Thyroid gland (tissue), 4 donors: ENCODE results near the gene CCDC82. TPM values are rescaled to one million over a fixed set of nuclear protein-coding genes. Genes with fewer than 3 reads are reported as not detected.

Experiments
- DNase-seq, 2 donors: peaks; one replicate each; pipeline ENCODE4 v3.0.0-alpha.2; 2019
- H3K27ac ChIP-seq, 3 donors: fragments of 200-600 bp; sonication (generic); 1 replicate in 2 of 3; 2 replicates in 1 of 3; pipeline ENCODE4 v1.5.1; 2016 to 2019; ENCODE audit warnings: mild to moderate bottlenecking in 1 of 3, moderate library complexity in 1 of 3
- H3K27me3 ChIP-seq: fragments of 200-600 bp; sonication (generic); one replicate; pipeline ENCODE4 v1.5.1; 2019
- H3K36me3 ChIP-seq, 2 donors: fragments of 200-600 bp; sonication (generic); one replicate each; pipeline ENCODE4 v1.5.1; 2016 to 2019
- H3K4me1 ChIP-seq, 2 donors: fragments of 200-600 bp; sonication (generic); one replicate each; pipeline ENCODE4 v1.5.1; 2017 to 2019
- H3K4me3 ChIP-seq, 3 donors: fragments of 200-600 bp; sonication (generic); replicated peaks in 1 of 3; 1 replicate in 2 of 3; 2 replicates in 1 of 3; pipeline ENCODE4 v1.5.1; 2016; ENCODE audit warnings: mild to moderate bottlenecking in 1 of 3
- H3K9me3 ChIP-seq: fragments of 200-600 bp; sonication (generic); one replicate; pipeline ENCODE4 v1.5.1; 2017
- POLR2A ChIP-seq, 2 donors: fragments of 450-650 bp; IDR thresholded peaks; one replicate each; pipeline ENCODE4 v1.6.1; 2017; ENCODE audit warnings: antibody characterized with exemption in 2 of 2, mild to moderate bottlenecking in 2 of 2, moderate library complexity in 1 of 2
- WGBS, 2 donors: methylation state at CpG; one replicate each; pipeline ENCODE4 v1.1.5; 2017; 5-methylcytosine and 5-hydroxymethylcytosine counted together
- intact Hi-C: fragments of 100-400 bp; cut with DNase I; formaldehyde crosslinking; loops from one replicate; pipeline ENCODE4 v1.15.1; 2023
- total RNA-seq, 4 donors: library from RNA; depleted of rRNA; stranded (reverse); fragments of >200 nt; gene quantifications; one replicate each; pipeline ENCODE4 v1.2.3, GENCODE V29; 2016
- TF ChIP-seq, protein P1 (sequence below), 6 experiments: fragments of 200-600 bp in 3 of 6; fragments of 450-650 bp in 3 of 6; sonication (generic) in 3 of 6; IDR thresholded peaks; one replicate each; pipeline ENCODE4 v1.5.1; 2016 to 2019; ENCODE audit warnings: antibody characterized with exemption in 6 of 6, mild to moderate bottlenecking in 2 of 6, inconsistent platforms in 1 of 6, moderate library complexity in 1 of 6

Gene CCDC82
- total RNA-seq, 4 donors from 2014 or later = 24.8 to 44.9 (median 28.8) TPM

DNA sequence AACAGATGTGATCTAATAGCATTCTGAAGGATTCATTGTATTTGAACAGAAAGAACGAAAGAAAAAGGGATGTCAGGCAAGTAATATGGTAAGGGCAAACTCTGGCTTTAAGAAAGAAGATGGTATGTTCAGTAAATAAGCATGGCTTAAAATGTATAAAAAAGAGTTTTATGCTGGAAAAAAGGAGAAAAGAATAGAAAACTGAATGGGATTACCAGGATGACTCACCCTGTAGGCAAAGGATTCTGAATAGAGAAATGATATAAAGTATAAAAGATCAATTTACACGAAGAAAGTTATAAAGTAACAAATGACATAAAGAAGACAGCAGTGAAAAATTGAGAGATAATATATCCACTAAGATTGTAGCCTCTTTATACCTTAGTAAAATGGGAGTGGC lies 4.5 kb downstream of the CCDC82 start:
- intact Hi-C loops = no loop called here

DNA sequence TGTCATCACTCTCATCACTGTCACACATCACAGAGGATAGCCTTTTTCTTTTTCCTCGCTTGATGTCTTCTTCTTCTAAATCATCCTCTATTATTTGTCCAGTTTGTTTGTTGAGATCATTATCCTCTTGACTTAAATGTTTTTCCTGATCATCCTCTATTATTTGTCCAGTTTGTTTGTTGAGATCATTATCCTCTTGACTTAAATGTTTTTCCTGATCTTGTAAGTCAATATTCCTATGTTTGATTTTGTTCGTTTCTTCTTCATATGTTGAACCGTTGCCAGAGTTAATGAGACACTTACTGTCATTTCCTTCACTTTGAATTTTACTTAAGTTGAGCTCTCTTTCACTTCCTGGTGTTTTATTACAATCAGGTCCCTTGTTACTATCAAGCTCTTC lies 5.6 kb downstream of the CCDC82 start:
- peaks cover 4 to 5% of the 10 kb centered on the region in 2 donors for H3K36me3 ChIP-seq
- no peak for DNase-seq
- TF ChIP-seq POLR2A (IDR thresholded peaks at IDR 0.05) = no peak
- TF ChIP-seq, protein P1, sequence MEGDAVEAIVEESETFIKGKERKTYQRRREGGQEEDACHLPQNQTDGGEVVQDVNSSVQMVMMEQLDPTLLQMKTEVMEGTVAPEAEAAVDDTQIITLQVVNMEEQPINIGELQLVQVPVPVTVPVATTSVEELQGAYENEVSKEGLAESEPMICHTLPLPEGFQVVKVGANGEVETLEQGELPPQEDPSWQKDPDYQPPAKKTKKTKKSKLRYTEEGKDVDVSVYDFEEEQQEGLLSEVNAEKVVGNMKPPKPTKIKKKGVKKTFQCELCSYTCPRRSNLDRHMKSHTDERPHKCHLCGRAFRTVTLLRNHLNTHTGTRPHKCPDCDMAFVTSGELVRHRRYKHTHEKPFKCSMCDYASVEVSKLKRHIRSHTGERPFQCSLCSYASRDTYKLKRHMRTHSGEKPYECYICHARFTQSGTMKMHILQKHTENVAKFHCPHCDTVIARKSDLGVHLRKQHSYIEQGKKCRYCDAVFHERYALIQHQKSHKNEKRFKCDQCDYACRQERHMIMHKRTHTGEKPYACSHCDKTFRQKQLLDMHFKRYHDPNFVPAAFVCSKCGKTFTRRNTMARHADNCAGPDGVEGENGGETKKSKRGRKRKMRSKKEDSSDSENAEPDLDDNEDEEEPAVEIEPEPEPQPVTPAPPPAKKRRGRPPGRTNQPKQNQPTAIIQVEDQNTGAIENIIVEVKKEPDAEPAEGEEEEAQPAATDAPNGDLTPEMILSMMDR (IDR thresholded peaks at IDR 0.05) = no peak
- no peak overlapping the region for H3K27ac ChIP-seq
- H3K4me1 ChIP-seq = peaks cover 0 to 8% of the 10 kb centered on the region in 2 donors
- no peaks in the 10 kb centered on the region for H3K9me3 ChIP-seq
- no peaks in the 10 kb centered on the region for H3K27me3 ChIP-seq
- WGBS, 2 donors = 62 to 68% methylated on average over 3 of the region's 3 CpGs
- intact Hi-C loops = no loop called here
- H3K4me3 ChIP-seq = no peak overlapping the region

More for the DNA sequence above, 4.5 kb downstream of the CCDC82 start:
- no peak overlapping the region for H3K4me3 ChIP-seq
- H3K9me3 ChIP-seq = no peaks in the 10 kb centered on the region
- 90% methylated on average over 2 of the region's 2 CpGs for WGBS, 2 donors
- DNase-seq = no peak
- no peak overlapping the region for H3K27ac ChIP-seq
- H3K27me3 ChIP-seq = no peaks in the 10 kb centered on the region
- H3K4me1 ChIP-seq = peaks cover 0 to 8% of the 10 kb centered on the region in 2 donors
- H3K36me3 ChIP-seq = peaks cover 4 to 5% of the 10 kb centered on the region in 2 donors
- TF ChIP-seq, protein P1 (IDR thresholded peaks at IDR 0.05) = no peak
- TF ChIP-seq POLR2A (IDR thresholded peaks at IDR 0.05) = no peak

DNA sequence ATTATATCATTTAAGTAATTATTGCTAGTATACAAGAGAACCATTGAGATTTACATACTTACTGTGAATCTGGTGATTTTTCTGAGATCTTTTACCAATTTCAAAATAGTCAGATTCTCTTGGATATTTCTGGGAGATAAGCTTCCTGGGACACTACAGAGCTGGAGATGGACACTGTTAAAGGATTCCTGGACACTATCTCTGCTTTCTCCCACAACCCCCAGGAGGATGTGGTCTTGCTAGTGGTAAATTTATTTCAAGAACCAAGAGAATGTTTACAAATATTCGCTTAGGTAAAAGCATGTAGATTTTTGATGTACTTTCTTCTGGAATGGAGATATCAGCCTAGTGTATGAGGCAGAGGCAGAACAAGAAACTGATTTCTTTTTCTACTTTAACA lies 12.9 kb downstream of the CCDC82 start:
- TF ChIP-seq, protein P1 (IDR thresholded peaks at IDR 0.05) = no peak
- no peak for TF ChIP-seq POLR2A (IDR thresholded peaks at IDR 0.05)
- no peak for DNase-seq
- 83 to 97% methylated on average over 1 of the region's 1 CpG for WGBS, 2 donors
- intact Hi-C loops = no loop called here
- H3K27me3 ChIP-seq = no peaks in the 10 kb centered on the region
- no peaks in the 10 kb centered on the region for H3K9me3 ChIP-seq
- H3K27ac ChIP-seq = no peak overlapping the region
- no peak overlapping the region for H3K4me3 ChIP-seq
- no peaks in the 10 kb centered on the region for H3K4me1 ChIP-seq
- H3K36me3 ChIP-seq = peaks cover 0 to under 1% of the 10 kb centered on the region in 2 donors

DNA sequence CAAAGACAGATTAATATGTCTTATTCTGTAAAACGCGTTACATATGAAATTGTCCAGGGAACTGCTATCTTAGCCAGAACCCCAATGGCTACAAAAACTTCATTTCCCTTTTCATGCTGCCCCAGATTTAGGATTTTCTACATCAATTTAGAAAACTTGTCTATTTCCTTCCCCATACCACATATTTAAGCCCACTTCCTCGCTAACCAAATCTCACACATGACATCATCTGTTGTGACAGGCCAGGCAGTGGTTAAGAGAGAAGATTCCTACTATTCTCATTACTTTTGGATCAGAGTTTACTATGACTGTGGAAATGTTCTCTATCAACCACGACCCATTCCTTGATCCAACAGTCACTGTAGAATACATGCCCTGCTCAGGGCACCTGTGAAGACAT lies 15.9 kb downstream of the CCDC82 start:
- 94 to 97% methylated on average over 4 of the region's 4 CpGs for WGBS, 2 donors
- Histone ChIP-seq H3K4me1 (no peaks in the 10 kb centered on the region), H3K27me3 (no peaks in the 10 kb centered on the region), H3K9me3 (no peaks in the 10 kb centered on the region), H3K27ac (no peak overlapping the region), H3K36me3 (no peaks in the 10 kb centered on the region), H3K4me3 (no peak overlapping the region)
- no peak for DNase-seq
- TF ChIP-seq, protein P1 (IDR thresholded peaks at IDR 0.05) = no peak
- no peak for TF ChIP-seq POLR2A (IDR thresholded peaks at IDR 0.05)
- intact Hi-C loops = no loop called here

DNA sequence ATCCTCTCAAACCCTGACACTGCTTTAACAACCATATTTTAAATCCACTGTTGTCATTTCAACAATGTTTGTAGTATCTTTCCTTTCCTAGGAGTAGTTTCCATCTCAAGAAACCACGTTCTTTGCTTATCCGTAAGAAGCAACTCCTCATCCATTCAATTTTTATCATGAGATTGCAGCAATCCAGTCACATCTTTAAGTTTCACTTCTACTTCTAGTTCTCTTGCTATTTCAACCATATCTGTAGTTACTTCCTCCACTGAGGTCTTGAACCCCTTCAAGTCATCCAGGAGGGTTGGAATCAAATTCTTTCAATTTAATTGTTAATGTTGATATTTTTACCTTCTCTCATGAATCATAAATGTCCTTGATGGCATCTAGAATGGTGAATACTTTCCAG lies 22.4 kb downstream of the CCDC82 start:
- H3K36me3 ChIP-seq = peaks cover 0 to 4% of the 10 kb centered on the region in 2 donors
- H3K9me3 ChIP-seq = no peaks in the 10 kb centered on the region
- H3K27ac ChIP-seq = no peak overlapping the region
- no peak overlapping the region for H3K4me3 ChIP-seq
- TF ChIP-seq, protein P1 (IDR thresholded peaks at IDR 0.05) = no peak
- TF ChIP-seq POLR2A (IDR thresholded peaks at IDR 0.05) = no peak
- no peaks in the 10 kb centered on the region for H3K27me3 ChIP-seq
- intact Hi-C loops = no loop called here
- WGBS, 2 donors = 94 to 95% methylated on average over 2 of the region's 2 CpGs
- DNase-seq = no peak
- no peaks in the 10 kb centered on the region for H3K4me1 ChIP-seq
